Measurements from ENCODE around the gene IQCF6. TPM values are rescaled to one million over a fixed set of nuclear protein-coding genes. Genes with fewer than 3 reads are reported as not detected.

IQCF6 gene
- total RNA-seq, 4 donors from 2014 or later: not detected

- no peak for DNase-seq
- no peak for ATAC-seq
- TF ChIP-seq POLR2A (IDR thresholded peaks at IDR 0.05): no peak
- TF ChIP-seq CTCF (IDR thresholded peaks at IDR 0.05 in 4 of 5, conservative IDR thresholded peaks at IDR 0.05 in 1 of 5): no peak
Observed at GRCh38 chr3:51808934-51809333, 29.9 kb upstream of the IQCF6 start.

GRCh38 chr3:51802106-51802703 is 23.2 kb upstream of the IQCF6 start:
- ATAC-seq: no peak
- intact Hi-C loops (cut with DNase I; ENCODE audit: low total_unique reads): no loop called here

More at GRCh38 chr3:51808934-51809333, 29.9 kb upstream of the IQCF6 start:
- in situ Hi-C loops (cut with MboI; ENCODE audit: low sequenced_read_pairs in 4 of 4): loop anchor here in 2 of 4 donors (10.0 kb wide), 1 partner anchor 304 kb away; the partner anchor contains the start of gene DCAF1 (in 2 of the 2)
- intact Hi-C loops (cut with DNase I; ENCODE audit: low total_unique reads): no loop called here
- Histone ChIP-seq H3K27me3 (no peaks in the 10 kb centered on the region), H3K9me3 (no peaks in the 10 kb centered on the region), H3K4me1 (no peaks in the 10 kb centered on the region), H3K36me3 (no peaks in the 10 kb centered on the region), H3K4me3 (no peak overlapping the region), H3K27ac (no peak overlapping the region)

GRCh38 chr3:51800750-51801125 is 21.7 kb upstream of the IQCF6 start:
- DNase-seq: no peak
- Histone ChIP-seq H3K4me1 (no peaks in the 10 kb centered on the region), H3K27me3 (peaks cover 0 to under 1% (median 0%) of the 10 kb centered on the region in 3 donors), H3K36me3 (no peaks in the 10 kb centered on the region), H3K9me3 (no peaks in the 10 kb centered on the region), H3K27ac (no peak overlapping the region), H3K4me3 (no peak overlapping the region)
- intact Hi-C loops (cut with DNase I; ENCODE audit: low total_unique reads) (loop anchor here (2.0 kb wide), 1 partner anchor 298 kb away; no protein-coding TSS in a partner anchor), in situ Hi-C loops (cut with MboI; ENCODE audit: low sequenced_read_pairs in 4 of 4) (loop anchor here (5.0 to 10.0 kb wide), 2 partner anchors 296 to 298 kb away; partner anchors contain the start of gene DCAF1 (in 4 of the 4))
- ATAC-seq: no peak
- TF ChIP-seq POLR2A (IDR thresholded peaks at IDR 0.05) (no peak), CTCF (IDR thresholded peaks at IDR 0.05 in 4 of 5, conservative IDR thresholded peaks at IDR 0.05 in 1 of 5) (no peak)

More at GRCh38 chr3:51802106-51802703, 23.2 kb upstream of the IQCF6 start:
- in situ Hi-C loops (cut with MboI; ENCODE audit: low sequenced_read_pairs in 4 of 4): loop anchor here (5.0 to 10.0 kb wide), 2 partner anchors 297 to 300 kb away; partner anchors contain the start of gene DCAF1 (in 4 of the 4)
- Histone ChIP-seq H3K27ac (no peak overlapping the region), H3K9me3 (no peaks in the 10 kb centered on the region), H3K27me3 (no peaks in the 10 kb centered on the region), H3K4me1 (no peaks in the 10 kb centered on the region), H3K36me3 (no peaks in the 10 kb centered on the region), H3K4me3 (no peak overlapping the region)
- no peak for DNase-seq
- TF ChIP-seq POLR2A (IDR thresholded peaks at IDR 0.05): no peak
- no peak for TF ChIP-seq CTCF (IDR thresholded peaks at IDR 0.05 in 4 of 5, conservative IDR thresholded peaks at IDR 0.05 in 1 of 5)

GRCh38 chr3:51799879-51800749 is 21.1 kb upstream of the IQCF6 start:
- ATAC-seq (peak; percentile 49 to 54), DNase-seq (no peak)
- in situ Hi-C loops (cut with MboI; ENCODE audit: low sequenced_read_pairs in 4 of 4) (loop anchor here (5.0 to 10.0 kb wide), 2 partner anchors 295 to 298 kb away; partner anchors contain the start of gene DCAF1 (in 4 of the 4)), intact Hi-C loops (cut with DNase I; ENCODE audit: low total_unique reads) (loop anchor here (2.0 kb wide), 1 partner anchor 297 kb away; no protein-coding TSS in a partner anchor)
- peak; percentile 40 to 71 (median 45) for TF ChIP-seq CTCF (IDR thresholded peaks at IDR 0.05 in 4 of 5, conservative IDR thresholded peaks at IDR 0.05 in 1 of 5)
- no peak for TF ChIP-seq POLR2A (IDR thresholded peaks at IDR 0.05)
- peaks cover 0 to 2% (median 0%) of the 10 kb centered on the region in 3 donors for H3K27me3 ChIP-seq
- H3K36me3 ChIP-seq: no peaks in the 10 kb centered on the region
- no peaks in the 10 kb centered on the region for H3K4me1 ChIP-seq
- H3K4me3 ChIP-seq: no peak overlapping the region
- no peak overlapping the region for H3K27ac ChIP-seq
- H3K9me3 ChIP-seq: no peaks in the 10 kb centered on the region

All from gastrocnemius medialis (tissue), 4 donors.